Gastrocnemius medialis (tissue), 4 donors: ENCODE data around the gene RPS6KA4.

ENCODE experiments used
- CTCF ChIP-seq, 5 experiments: fragments of 450-650 bp in 3 of 5; fragments of 200-600 bp in 2 of 5; sonication (generic) in 2 of 5; IDR thresholded peaks in 4 of 5; conservative IDR thresholded peaks in 1 of 5; 1 replicate in 4 of 5; 2 replicates in 1 of 5; pipeline ENCODE4 v1.5.1; 2016 to 2019; ENCODE audit warnings: antibody characterized with exemption in 5 of 5, mild to moderate bottlenecking in 3 of 5, moderate library complexity in 3 of 5
- POLR2A ChIP-seq, 2 donors: fragments of 450-650 bp; IDR thresholded peaks; one replicate each; pipeline ENCODE4 v1.6.1; 2017; ENCODE audit warnings: antibody characterized with exemption in 2 of 2, mild to moderate bottlenecking in 2 of 2, moderate library complexity in 2 of 2

GRCh38 chr11:64314805-64315561 is 44.0 kb upstream of the RPS6KA4 start:
- no peak for TF ChIP-seq POLR2A (IDR thresholded peaks at IDR 0.05)
- TF ChIP-seq CTCF (IDR thresholded peaks at IDR 0.05 in 4 of 5, conservative IDR thresholded peaks at IDR 0.05 in 1 of 5), result no peak
